Pancreas (tissue), 10 donors: ENCODE data around the gene TOB1. TPM values are rescaled to one million over a fixed set of nuclear protein-coding genes. Genes with fewer than 3 reads are reported as not detected.
"Not testable (repeated sequence)": the region's sequence is repeated elsewhere in the genome, so short reads cannot be mapped to it uniquely, and the experiment has no call there.

Experiments used
- ATAC-seq, 4 donors: fragments of 200-7000 bp; cut with Tn5 transposase; one replicate each; pipeline versions ENCODE4 v1.8.0 to v1.9.1; 2020; ENCODE audit warnings: mild to moderate bottlenecking in 4 of 4, moderate library complexity in 4 of 4
- DNase-seq, 6 donors: peaks; one replicate each; pipeline ENCODE4 v3.0.0-alpha.2; 2020
- FAIRE-seq: peaks from 2 replicates; lab custom pipeline; 2012; peaks lifted over from hg19 to GRCh38; lab: Jason Lieb, UNC
- H3K27ac ChIP-seq, 4 donors: fragments of 200-600 bp; sonication (generic); 1 replicate in 3 of 4; 2 replicates in 1 of 4; pipeline versions ENCODE4 v1.5.0 to v1.8.0; 2020
- H3K27me3 ChIP-seq, 4 donors: fragments of 200-600 bp; one replicate each; pipeline ENCODE4 v1.8.0; 2021
- H3K36me3 ChIP-seq, 3 donors: fragments of 200-600 bp; sonication (generic) in 1 of 3; one replicate each; pipeline versions ENCODE4 v1.5.0 to v1.8.0; 2020 to 2021
- H3K4me1 ChIP-seq, 3 donors: fragments of 200-600 bp; one replicate each; pipeline ENCODE4 v1.8.0; 2021
- H3K4me3 ChIP-seq, 4 donors: fragments of 200-600 bp; sonication (generic) in 2 of 4; one replicate each; pipeline versions ENCODE4 v1.5.0 to v1.8.0; 2020 to 2021
- H3K9me3 ChIP-seq, 4 donors: fragments of 200-600 bp; one replicate each; pipeline ENCODE4 v1.8.0; 2021
- CTCF ChIP-seq, 4 donors: fragments of 200-600 bp; sonication (generic) in 3 of 4; IDR thresholded peaks; one replicate each; pipeline versions ENCODE4 v1.5.0 to v1.8.0; 2021; ENCODE audit warnings: antibody characterized with exemption in 4 of 4
- WGBS, 2 donors: extraction: QIAGEN DNeasy Blood & Tissue Kit; methylation state at CpG; one replicate each; pipeline ENCODE4 v1.1.7; 2013; 5-methylcytosine and 5-hydroxymethylcytosine counted together
- intact Hi-C, 3 donors: fragments of 100-400 bp; cut with DNase I; formaldehyde crosslinking; loops; one replicate each; pipeline versions ENCODE4 v1.11.1 to v1.14.2; 2022
- polyA plus RNA-seq, 2 donors: library from polyadenylated mRNA; stranded (reverse); fragments of 200-250 nt; gene quantifications; one replicate each; pipeline ENCODE4 v1.2.3, GENCODE V29; 2013
- total RNA-seq, 6 donors: library from RNA; stranded (reverse); fragmentation: NEBNext Ultra II Directional in 4 of 6; extraction: Animal tissue kit (Norgen Biotek cat#: 25700) in 4 of 6; gene quantifications; one replicate each; pipeline versions ENCODE4 v1.2.1 to v1.2.4, GENCODE V29; 2021 to 2023
- donor health status: healthy with polysubstance abuse.
- donor health status: DM: no; HTN: no; CAD: no; lungs with moderate emphysema.
- donor health status: DM: no; HTN: no; CAD: no.
- donor health status: control.
- donor health status: control.
- donor health status: Bipolar disorder and iron deficiency.
- donor health status: DM: yes; HTN: yes; CAD: no.
- donor health status: DM: no; HTN: no; CAD: no.
- donor health status: DM: no; HTN: no; CAD: no.
- donor health status: DM: yes; HTN: yes; CAD: no.

TOB1 gene
- total and polyA plus RNA-seq, 8 donors = 33.1 to 157 (median 78.3) TPM

- FAIRE-seq (no peak), DNase-seq (no peak), ATAC-seq (no peak)
- TF ChIP-seq CTCF (IDR thresholded peaks at IDR 0.05) = no peak
- H3K27me3 ChIP-seq = no peaks in the 10 kb centered on the region
- intact Hi-C loops = no loop called here
- H3K4me3 ChIP-seq = no peak overlapping the region
- no peak overlapping the region for H3K27ac ChIP-seq
- H3K9me3 ChIP-seq = no peaks in the 10 kb centered on the region
- H3K4me1 ChIP-seq = peaks cover 11 to 18% (median 15%) of the 10 kb centered on the region in 3 donors
- H3K36me3 ChIP-seq = no peaks in the 10 kb centered on the region
- WGBS, 2 donors = 94 to 99% methylated on average over 4 of the region's 4 CpGs
These were observed 32.3 kb upstream of the TOB1 start for GRCh38 chr17:50898369-50899004.

GRCh38 chr17:50894513-50894912 lies 28.4 kb upstream of the TOB1 start:
- H3K4me1 ChIP-seq = peaks cover 0 to 17% (median 15%) of the 10 kb centered on the region in 3 donors
- DNase-seq, intact Hi-C loops, ATAC-seq, H3K9me3 ChIP-seq, FAIRE-seq, H3K27ac ChIP-seq, H3K4me3 ChIP-seq, H3K27me3 ChIP-seq, H3K36me3 ChIP-seq: not testable (repeated sequence)
- 85 to 96% methylated on average over 4 of the region's 4 CpGs for WGBS, 2 donors

- 67% methylated on average over 28 of the region's 28 CpGs for WGBS, 2 donors
- intact Hi-C loops = no loop called here
- H3K4me3 ChIP-seq = peak overlapping the region in 2 of 4 donors; percentile 17 to 21
- H3K36me3 ChIP-seq = no peaks in the 10 kb centered on the region
- ATAC-seq = peak; percentile 61 to 78 (median 74)
- H3K27me3 ChIP-seq = no peaks in the 10 kb centered on the region
- H3K4me1 ChIP-seq = peaks cover 0 to 18% (median 18%) of the 10 kb centered on the region in 3 donors
- H3K27ac ChIP-seq = peak overlapping the region; percentile 70 to 85 (median 76)
- FAIRE-seq = no peak
- TF ChIP-seq CTCF (IDR thresholded peaks at IDR 0.05) = no peak
- no peaks in the 10 kb centered on the region for H3K9me3 ChIP-seq
- peak in 3 of 6 donors; percentile 57 to 62 (median 59) for DNase-seq
These were observed 27.2 kb upstream of the TOB1 start for GRCh38 chr17:50893183-50893993.

- Histone ChIP-seq H3K27ac (peak overlapping the region; percentile 70 to 85 (median 76)), H3K4me1 (peaks cover 0 to 18% (median 18%) of the 10 kb centered on the region in 3 donors), H3K4me3 (peak overlapping the region in 1 of 4 donors; percentile 21), H3K9me3 (no peaks in the 10 kb centered on the region), H3K27me3 (no peaks in the 10 kb centered on the region), H3K36me3 (no peaks in the 10 kb centered on the region)
- no peak for TF ChIP-seq CTCF (IDR thresholded peaks at IDR 0.05)
- 76 to 79% methylated on average over 10 of the region's 10 CpGs for WGBS, 2 donors
- no peak for ATAC-seq
- intact Hi-C loops = no loop called here
- DNase-seq = no peak
- no peak for FAIRE-seq
These were observed 26.1 kb upstream of the TOB1 start for GRCh38 chr17:50892101-50892776.

GRCh38 chr17:50891577-50891989 lies 25.4 kb upstream of the TOB1 start:
- ATAC-seq (no peak), FAIRE-seq (no peak), DNase-seq (no peak)
- peak overlapping the region in 1 of 4 donors; percentile 21 for H3K4me3 ChIP-seq
- no peaks in the 10 kb centered on the region for H3K36me3 ChIP-seq
- peaks cover 0 to 18% (median 18%) of the 10 kb centered on the region in 3 donors for H3K4me1 ChIP-seq
- H3K27ac ChIP-seq = peak overlapping the region; percentile 35 to 85 (median 60)
- no peaks in the 10 kb centered on the region for H3K27me3 ChIP-seq
- no peak for TF ChIP-seq CTCF (IDR thresholded peaks at IDR 0.05)
- WGBS, 2 donors = 87 to 93% methylated on average over 4 of the region's 4 CpGs
- no peaks in the 10 kb centered on the region for H3K9me3 ChIP-seq
- intact Hi-C loops = no loop called here
